Mesenchymal stem cell (in vitro differentiated cells and primary cell): ENCODE data around the gene PTPRH.

Source experiments
- DNase-seq: peaks from one replicate; pipeline ENCODE4 v3.0.0-alpha.2; 2013
- H2AFZ ChIP-seq: one replicate; pipeline ENCODE4 v1.6.1; 2013; ENCODE audit warnings: low read depth, mild to moderate bottlenecking, control low read depth, inconsistent platforms, low read length, moderate library complexity
- H2AK5ac ChIP-seq: 2 replicates; pipeline ENCODE4 v1.6.1; 2013; ENCODE audit warnings: low read length, moderate library complexity, mild to moderate bottlenecking, inconsistent platforms; ENCODE audit not compliant: severe bottlenecking
- H2BK120ac ChIP-seq: one replicate; pipeline ENCODE4 v1.6.1; 2013; ENCODE audit warnings: low read depth, mild to moderate bottlenecking, inconsistent platforms, low read length, moderate library complexity
- H2BK12ac ChIP-seq, 2 experiments: one replicate each; pipeline ENCODE4 v1.6.1; 2013; ENCODE audit warnings: inconsistent platforms in 2 of 2, low read length in 2 of 2, mild to moderate bottlenecking in 2 of 2, moderate library complexity in 2 of 2, control low read depth in 1 of 2
- H2BK15ac ChIP-seq: one replicate; pipeline ENCODE4 v1.6.1; 2013; ENCODE audit warnings: mild to moderate bottlenecking, low read depth, inconsistent platforms; ENCODE audit not compliant: poor library complexity, severe bottlenecking
- H2BK5ac ChIP-seq: 2 replicates; pipeline ENCODE4 v1.6.1; 2013; ENCODE audit warnings: low read depth, mild to moderate bottlenecking, low read length, control low read depth, inconsistent platforms; ENCODE audit not compliant: poor library complexity, severe bottlenecking
- H3K14ac ChIP-seq, 2 experiments: one replicate each; pipeline ENCODE4 v1.6.1; 2013; ENCODE audit warnings: inconsistent platforms in 2 of 2, low read length in 2 of 2, control low read depth in 1 of 2, mild to moderate bottlenecking in 1 of 2, moderate library complexity in 1 of 2
- H3K18ac ChIP-seq, 2 experiments: one replicate each; pipeline ENCODE4 v1.6.1; 2013; ENCODE audit warnings: inconsistent platforms in 2 of 2, low read length in 2 of 2, control low read depth in 1 of 2, low read depth in 1 of 2, mild to moderate bottlenecking in 1 of 2
- H3K23ac ChIP-seq, 2 experiments: one replicate each; pipeline ENCODE4 v1.6.1; 2013; ENCODE audit warnings: inconsistent platforms in 2 of 2, low read length in 2 of 2, mild to moderate bottlenecking in 2 of 2, moderate library complexity in 2 of 2, control low read depth in 1 of 2
- H3K27ac ChIP-seq: 2 replicates; pipeline ENCODE4 v1.5.1; 2013; ENCODE audit warnings: mild to moderate bottlenecking, moderate library complexity, low read length, control low read depth, inconsistent platforms; ENCODE audit not compliant: poor library complexity, severe bottlenecking
- H3K27me3 ChIP-seq, 2 experiments: 2 replicates each; pipeline versions ENCODE4 v1.6.1 to v1.7.0; 2013; ENCODE audit warnings: low read length in 2 of 2, mild to moderate bottlenecking in 2 of 2, moderate library complexity in 2 of 2, control low read depth in 1 of 2, inconsistent platforms in 1 of 2; ENCODE audit not compliant: control insufficient read depth in 1 of 2, insufficient read depth in 1 of 2
- H3K36me3 ChIP-seq, 2 experiments: 2 replicates each; pipeline versions ENCODE4 v1.6.1 to v1.7.0; 2013; ENCODE audit warnings: low read length in 2 of 2, control low read depth in 1 of 2, inconsistent platforms in 1 of 2, low read depth in 1 of 2, mild to moderate bottlenecking in 1 of 2; ENCODE audit not compliant: insufficient read depth in 2 of 2, control insufficient read depth in 1 of 2
- H3K4ac ChIP-seq, 2 experiments: one replicate each; pipeline ENCODE4 v1.6.1; 2013; ENCODE audit warnings: inconsistent platforms in 2 of 2, low read length in 2 of 2, mild to moderate bottlenecking in 2 of 2, moderate library complexity in 2 of 2, control low read depth in 1 of 2, low read depth in 1 of 2
- H3K4me1 ChIP-seq: 2 replicates; pipeline ENCODE4 v1.6.1; 2013; ENCODE audit warnings: low read depth, low read length, control low read depth; ENCODE audit not compliant: control insufficient read depth, insufficient read depth
- H3K4me2 ChIP-seq: 2 replicates; pipeline ENCODE4 v1.6.1; 2013; ENCODE audit warnings: low read length, mild to moderate bottlenecking, inconsistent platforms; ENCODE audit not compliant: poor library complexity, severe bottlenecking
- H3K4me3 ChIP-seq, 2 experiments: 2 replicates each; pipeline versions ENCODE4 v1.5.1 to v1.7.0; 2013; ENCODE audit warnings: low read length in 2 of 2, mild to moderate bottlenecking in 2 of 2, control low read depth in 1 of 2, low read depth in 1 of 2; ENCODE audit not compliant: insufficient read depth in 1 of 2
- H3K79me1 ChIP-seq: replicated peaks from 2 replicates; pipeline ENCODE4 v1.6.1; 2013; ENCODE audit warnings: mild to moderate bottlenecking, control low read depth, low read length, inconsistent platforms; ENCODE audit not compliant: poor library complexity, severe bottlenecking
- H3K9ac ChIP-seq: 2 replicates; pipeline ENCODE4 v1.7.0; 2013; ENCODE audit warnings: mild to moderate bottlenecking, low read length, moderate library complexity
- H3K9me3 ChIP-seq: 2 replicates; pipeline ENCODE4 v1.7.0; 2013; ENCODE audit warnings: mild to moderate bottlenecking, low read length; ENCODE audit not compliant: control insufficient read depth
- H4K8ac ChIP-seq: one replicate; pipeline ENCODE4 v1.6.1; 2013; ENCODE audit warnings: inconsistent platforms, mild to moderate bottlenecking, low read length, moderate library complexity
- H4K91ac ChIP-seq: one replicate; pipeline ENCODE4 v1.6.1; 2013; ENCODE audit warnings: mild to moderate bottlenecking, low read length, inconsistent platforms
- WGBS: methylation state at CpG from one replicate; pipeline ENCODE4 v1.1.7; 2013; ENCODE audit warnings: mixed read lengths; 5-methylcytosine and 5-hydroxymethylcytosine counted together

The PTPRH gene

GRCh38 chr19:55244004-55244680 is 34.8 kb upstream of the PTPRH start:
- no peak overlapping the region for H4K8ac ChIP-seq
- H3K9ac ChIP-seq: no peak overlapping the region
- H2BK15ac ChIP-seq: no peak overlapping the region
- peaks cover 46% of the 10 kb centered on the region for H3K79me1 ChIP-seq
- 96% methylated on average over 12 of the region's 12 CpGs for WGBS
- H3K4me1 ChIP-seq: peaks cover 24% of the 10 kb centered on the region
- H2AK5ac ChIP-seq: no peak overlapping the region
- H2BK12ac ChIP-seq: no peak overlapping the region
- no peak overlapping the region for H4K91ac ChIP-seq
- no peak overlapping the region for H2BK5ac ChIP-seq
- no peak for DNase-seq
- no peak overlapping the region for H3K23ac ChIP-seq
- H3K9me3 ChIP-seq: no peaks in the 10 kb centered on the region
- no peak overlapping the region for H2BK120ac ChIP-seq
- H3K27ac ChIP-seq: no peak overlapping the region
- H2AFZ ChIP-seq: no peak overlapping the region
- H3K36me3 ChIP-seq: peaks cover 73 to 87% of the 10 kb centered on the region in 2 experiments
- H3K4me2 ChIP-seq: no peak overlapping the region
- H3K18ac ChIP-seq: no peak overlapping the region
- H3K27me3 ChIP-seq: no peaks in the 10 kb centered on the region
- no peak overlapping the region for H3K14ac ChIP-seq
- no peak overlapping the region for H3K4me3 ChIP-seq
- no peak overlapping the region for H3K4ac ChIP-seq

GRCh38 chr19:55242517-55242916 is 33.2 kb upstream of the PTPRH start:
- Histone ChIP-seq H3K4me3 (no peak overlapping the region), H2BK12ac (no peak overlapping the region), H3K27ac (no peak overlapping the region), H3K23ac (no peak overlapping the region), H3K4me1 (peaks cover 13% of the 10 kb centered on the region), H2AFZ (no peak overlapping the region), H4K8ac (no peak overlapping the region), H3K9me3 (no peaks in the 10 kb centered on the region), H3K14ac (no peak overlapping the region), H2BK120ac (no peak overlapping the region), H3K18ac (no peak overlapping the region), H2BK5ac (no peak overlapping the region), H3K9ac (no peak overlapping the region), H3K36me3 (peaks cover 89 to 90% of the 10 kb centered on the region in 2 experiments), H3K4me2 (no peak overlapping the region), H3K79me1 (peaks cover 55% of the 10 kb centered on the region), H3K4ac (no peak overlapping the region), H4K91ac (no peak overlapping the region), H2BK15ac (no peak overlapping the region), H2AK5ac (no peak overlapping the region), H3K27me3 (no peaks in the 10 kb centered on the region)
- no peak for DNase-seq
- 94% methylated on average over 7 of the region's 7 CpGs for WGBS

GRCh38 chr19:55241935-55242464 is 32.7 kb upstream of the PTPRH start:
- Histone ChIP-seq H3K4me3 (no peak overlapping the region), H2BK120ac (no peak overlapping the region), H3K27me3 (no peaks in the 10 kb centered on the region), H3K4me2 (no peak overlapping the region), H2AFZ (no peak overlapping the region), H3K79me1 (peaks cover 53% of the 10 kb centered on the region), H3K9ac (no peak overlapping the region), H3K27ac (no peak overlapping the region), H3K36me3 (peaks cover 90 to 94% of the 10 kb centered on the region in 2 experiments), H2BK15ac (no peak overlapping the region), H3K23ac (no peak overlapping the region), H3K4ac (no peak overlapping the region), H3K9me3 (no peaks in the 10 kb centered on the region), H2AK5ac (no peak overlapping the region), H3K4me1 (peaks cover 8% of the 10 kb centered on the region), H3K18ac (no peak overlapping the region), H4K91ac (no peak overlapping the region), H2BK12ac (no peak overlapping the region), H4K8ac (no peak overlapping the region), H3K14ac (no peak overlapping the region), H2BK5ac (no peak overlapping the region)
- 97% methylated on average over 16 of the region's 16 CpGs for WGBS
- DNase-seq: no peak

GRCh38 chr19:55241143-55241934 is 32.0 kb upstream of the PTPRH start:
- Histone ChIP-seq H3K4me2 (no peak overlapping the region), H3K14ac (no peak overlapping the region), H3K9ac (no peak overlapping the region), H3K23ac (no peak overlapping the region), H3K27me3 (no peaks in the 10 kb centered on the region), H4K91ac (no peak overlapping the region), H3K4me1 (peaks cover 2% of the 10 kb centered on the region), H2AFZ (no peak overlapping the region), H2AK5ac (no peak overlapping the region), H3K79me1 (peaks cover 49% of the 10 kb centered on the region), H2BK12ac (no peak overlapping the region), H3K18ac (no peak overlapping the region), H3K4me3 (no peak overlapping the region), H2BK15ac (no peak overlapping the region), H2BK120ac (no peak overlapping the region), H3K27ac (no peak overlapping the region), H3K4ac (no peak overlapping the region), H3K9me3 (no peaks in the 10 kb centered on the region), H3K36me3 (peaks cover 90 to 94% of the 10 kb centered on the region in 2 experiments), H2BK5ac (no peak overlapping the region), H4K8ac (no peak overlapping the region)
- 98% methylated on average over 36 of the region's 37 CpGs for WGBS
- DNase-seq: no peak
